GM23338 (cell line): ENCODE data around the gene TLE6. TPM values are rescaled to one million over a fixed set of nuclear protein-coding genes. Genes with fewer than 3 reads are reported as not detected.

Experiments used
- ATAC-seq: fragments of 200-7000 bp; cut with Tn5 transposase; 3 replicates; pipeline ENCODE4 v1.9.1; 2020
- DNase-seq: peaks from one replicate; pipeline ENCODE4 v3.0.0-alpha.2; 2015; ENCODE audit warnings: low spot score
- H2AFZ ChIP-seq: fragments of 200-600 bp; sonication (generic); 2 replicates; pipeline ENCODE4 v1.8.0; 2016; ENCODE audit warnings: antibody characterized with exemption, mild to moderate bottlenecking, moderate library complexity
- H3F3A ChIP-seq: fragments of 200-600 bp; sonication (generic); replicated peaks from 2 replicates; pipeline ENCODE4 v1.8.0; 2017; ENCODE audit warnings: antibody characterized with exemption, mixed run types, low read depth
- H3K27ac ChIP-seq: fragments of 200-600 bp; sonication (generic); 2 replicates; pipeline ENCODE4 v1.6.1; 2016; ENCODE audit warnings: low read depth
- H3K27me3 ChIP-seq: fragments of 200-600 bp; sonication (generic); 2 replicates; pipeline ENCODE4 v1.8.0; 2016; ENCODE audit warnings: mild to moderate bottlenecking, mixed run types, moderate library complexity; ENCODE audit not compliant: insufficient read depth
- H3K36me3 ChIP-seq: fragments of 200-600 bp; sonication (generic); 2 replicates; pipeline ENCODE4 v1.8.0; 2016; ENCODE audit warnings: mild to moderate bottlenecking; ENCODE audit not compliant: insufficient read depth
- H3K4me1 ChIP-seq: fragments of 200-600 bp; sonication (generic); 2 replicates; pipeline ENCODE4 v1.8.0; 2016; ENCODE audit warnings: mild to moderate bottlenecking, moderate library complexity; ENCODE audit not compliant: insufficient read depth
- H3K4me2 ChIP-seq: fragments of 200-600 bp; sonication (generic); 2 replicates; pipeline ENCODE4 v1.7.1; 2017; ENCODE audit warnings: mixed run types
- H3K4me3 ChIP-seq: fragments of 200-600 bp; sonication (generic); 2 replicates; pipeline ENCODE4 v1.6.1; 2016; ENCODE audit warnings: mixed run types
- H3K79me2 ChIP-seq: fragments of 200-600 bp; sonication (generic); replicated peaks from 2 replicates; pipeline ENCODE4 v1.8.0; 2017; ENCODE audit warnings: mild to moderate bottlenecking; ENCODE audit not compliant: insufficient read depth
- H3K9me2 ChIP-seq: fragments of 200-600 bp; sonication (generic); 2 replicates; pipeline ENCODE4 v1.8.0; 2017; ENCODE audit not compliant: insufficient read depth
- H4K20me1 ChIP-seq: fragments of 200-600 bp; sonication (generic); replicated peaks from 2 replicates; pipeline ENCODE4 v1.8.0; 2017; ENCODE audit warnings: mild to moderate bottlenecking; ENCODE audit not compliant: insufficient read depth
- H3K27ac Mint-ChIP-seq: 2 replicates; pipeline ENCODE4 v1.8.0; 2020; ENCODE audit warnings: inconsistent platforms, mild to moderate bottlenecking, moderate library complexity, mixed read lengths
- H3K27me3 Mint-ChIP-seq: 3 replicates; pipeline ENCODE4 v1.8.0; 2022; ENCODE audit warnings: low read depth, mild to moderate bottlenecking, moderate library complexity, mixed read lengths, inconsistent platforms; ENCODE audit not compliant: insufficient read depth, poor library complexity
- H3K36me3 Mint-ChIP-seq: 3 replicates; pipeline ENCODE4 v1.8.0; 2021; ENCODE audit warnings: low read depth, mild to moderate bottlenecking, inconsistent platforms, moderate library complexity, mixed read lengths
- H3K4me1 Mint-ChIP-seq: 3 replicates; pipeline ENCODE4 v1.8.0; 2020; ENCODE audit warnings: mild to moderate bottlenecking, inconsistent platforms, mixed read lengths
- H3K4me3 Mint-ChIP-seq: 3 replicates; pipeline ENCODE4 v1.8.0; 2021; ENCODE audit warnings: moderate library complexity, mild to moderate bottlenecking, inconsistent platforms, mixed read lengths
- H3K9me3 Mint-ChIP-seq: 3 replicates; pipeline ENCODE4 v1.8.0; 2020; ENCODE audit warnings: moderate library complexity, mild to moderate bottlenecking, inconsistent platforms, mixed read lengths
- CREB1 ChIP-seq: fragments of 250-450 bp; sonication (Bioruptor Pico); IDR thresholded peaks from 2 replicates; pipeline ENCODE4 v1.5.0; 2020; ENCODE audit warnings: low read depth, mild to moderate bottlenecking, moderate library complexity
- EZH2 ChIP-seq: fragments of 200-600 bp; sonication (generic); IDR thresholded peaks from one replicate; pipeline ENCODE4 v1.8.0; 2017; ENCODE audit warnings: antibody characterized with exemption, mild to moderate bottlenecking, low read depth; ENCODE audit not compliant: unreplicated experiment
- EZH2phosphoT487 ChIP-seq: fragments of 200-600 bp; sonication (generic); IDR thresholded peaks from one replicate; pipeline ENCODE4 v1.8.1; 2018; ENCODE audit warnings: antibody characterized with exemption; ENCODE audit not compliant: unreplicated experiment
- POLR2AphosphoS5 ChIP-seq: IDR thresholded peaks from 2 replicates; pipeline ENCODE4 v1.6.1; 2016; ENCODE audit warnings: antibody characterized with exemption, low read depth
- ZNF331 ChIP-seq: fragments of 250-450 bp; sonication (Bioruptor Pico); IDR thresholded peaks from 2 replicates; pipeline ENCODE4 v1.5.0; 2020; ENCODE audit warnings: low read depth, mild to moderate bottlenecking, moderate library complexity
- polyA plus RNA-seq: library from polyadenylated mRNA; unstranded; fragments of >200 nt; fragmentation: Nextera tagmentation; extraction: Ambion mirVana; gene quantifications from 2 replicates; pipeline ENCODE4 v1.2.1, GENCODE V29; 2016
- total RNA-seq: library from RNA; depleted of rRNA; stranded (reverse); fragments of >200 nt; shearing (Covaris generic); gene quantifications from 2 replicates; pipeline ENCODE4 v1.2.3, GENCODE V29; 2014
- TF ChIP-seq, protein P1 (sequence below): IDR thresholded peaks from one replicate; pipeline ENCODE4 v1.6.1; 2018; ENCODE audit warnings: antibody characterized with exemption; ENCODE audit not compliant: unreplicated experiment
- TF ChIP-seq, protein P2 (sequence below), 2 experiments: fragments of 200-600 bp in 1 of 2; sonication (generic) in 1 of 2; conservative IDR thresholded peaks; 2 replicates each; pipeline versions ENCODE4 v1.5.1 to v1.6.1; 2016 to 2017; ENCODE audit warnings: antibody characterized with exemption in 2 of 2, low read depth in 2 of 2, mild to moderate bottlenecking in 2 of 2, moderate library complexity in 1 of 2
- TF ChIP-seq, protein P3 (sequence below): IDR thresholded peaks from 2 replicates; pipeline ENCODE4 v1.6.1; 2016; ENCODE audit warnings: antibody characterized with exemption

Gene TLE6
- total and polyA plus RNA-seq, 2 experiments from 2014 or later: 2.4 TPM

DNA sequence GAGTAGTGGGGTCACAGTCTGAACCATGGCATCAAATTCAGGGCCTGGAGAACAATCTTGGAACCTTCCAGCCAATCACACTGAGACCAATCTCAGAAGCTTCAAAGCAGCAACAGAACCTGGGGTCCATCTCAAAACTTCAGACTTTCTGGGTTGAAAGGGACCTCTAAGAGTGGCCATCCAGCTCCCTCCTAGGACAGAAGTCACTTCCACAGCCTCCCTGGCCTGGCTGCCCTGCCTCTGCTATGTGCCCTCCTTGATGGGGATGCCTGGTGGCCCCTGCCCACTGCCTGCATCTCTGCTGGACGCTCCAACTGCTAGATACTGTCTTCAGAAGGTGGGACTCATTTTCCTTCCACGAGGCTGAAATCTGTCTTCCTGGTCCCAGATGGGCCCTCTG lies 49.9 kb downstream of the TLE6 start:
- H3K4me1 ChIP-seq: peaks cover 15% of the 10 kb centered on the region; the same call in 1 of the 2 replicates
- H3F3A ChIP-seq: no peaks in the 10 kb centered on the region
- DNase-seq: no peak
- H3K9me2 ChIP-seq: no peaks in the 10 kb centered on the region
- Mint-ChIP-seq H3K4me3 (no peak overlapping the region), H3K36me3 (0 out of 3 replicates have a peak, but pooled peaks cover 2% of the 10 kb centered on the region), H3K4me1 (peaks cover 19% of the 10 kb centered on the region), H3K27ac (no peak overlapping the region), H3K9me3 (no peaks in the 10 kb centered on the region), H3K27me3 (peaks cover 55% of the 10 kb centered on the region)
- H3K36me3 ChIP-seq: no peaks in the 10 kb centered on the region
- H3K4me2 ChIP-seq: no peak overlapping the region
- H4K20me1 ChIP-seq: no peaks in the 10 kb centered on the region
- no peak overlapping the region for H3K27ac ChIP-seq
- TF ChIP-seq, protein P1, sequence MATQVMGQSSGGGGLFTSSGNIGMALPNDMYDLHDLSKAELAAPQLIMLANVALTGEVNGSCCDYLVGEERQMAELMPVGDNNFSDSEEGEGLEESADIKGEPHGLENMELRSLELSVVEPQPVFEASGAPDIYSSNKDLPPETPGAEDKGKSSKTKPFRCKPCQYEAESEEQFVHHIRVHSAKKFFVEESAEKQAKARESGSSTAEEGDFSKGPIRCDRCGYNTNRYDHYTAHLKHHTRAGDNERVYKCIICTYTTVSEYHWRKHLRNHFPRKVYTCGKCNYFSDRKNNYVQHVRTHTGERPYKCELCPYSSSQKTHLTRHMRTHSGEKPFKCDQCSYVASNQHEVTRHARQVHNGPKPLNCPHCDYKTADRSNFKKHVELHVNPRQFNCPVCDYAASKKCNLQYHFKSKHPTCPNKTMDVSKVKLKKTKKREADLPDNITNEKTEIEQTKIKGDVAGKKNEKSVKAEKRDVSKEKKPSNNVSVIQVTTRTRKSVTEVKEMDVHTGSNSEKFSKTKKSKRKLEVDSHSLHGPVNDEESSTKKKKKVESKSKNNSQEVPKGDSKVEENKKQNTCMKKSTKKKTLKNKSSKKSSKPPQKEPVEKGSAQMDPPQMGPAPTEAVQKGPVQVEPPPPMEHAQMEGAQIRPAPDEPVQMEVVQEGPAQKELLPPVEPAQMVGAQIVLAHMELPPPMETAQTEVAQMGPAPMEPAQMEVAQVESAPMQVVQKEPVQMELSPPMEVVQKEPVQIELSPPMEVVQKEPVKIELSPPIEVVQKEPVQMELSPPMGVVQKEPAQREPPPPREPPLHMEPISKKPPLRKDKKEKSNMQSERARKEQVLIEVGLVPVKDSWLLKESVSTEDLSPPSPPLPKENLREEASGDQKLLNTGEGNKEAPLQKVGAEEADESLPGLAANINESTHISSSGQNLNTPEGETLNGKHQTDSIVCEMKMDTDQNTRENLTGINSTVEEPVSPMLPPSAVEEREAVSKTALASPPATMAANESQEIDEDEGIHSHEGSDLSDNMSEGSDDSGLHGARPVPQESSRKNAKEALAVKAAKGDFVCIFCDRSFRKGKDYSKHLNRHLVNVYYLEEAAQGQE: no peak
- no peak for TF ChIP-seq EZH2phosphoT487
- TF ChIP-seq CREB1 (CRISPR knock-in tag): no peak
- H3K4me3 ChIP-seq: no peak overlapping the region
- no peaks in the 10 kb centered on the region for H3K79me2 ChIP-seq
- peaks cover 79% of the 10 kb centered on the region for H3K27me3 ChIP-seq
- no peak for ATAC-seq
- H2AFZ ChIP-seq: no peak overlapping the region

DNA sequence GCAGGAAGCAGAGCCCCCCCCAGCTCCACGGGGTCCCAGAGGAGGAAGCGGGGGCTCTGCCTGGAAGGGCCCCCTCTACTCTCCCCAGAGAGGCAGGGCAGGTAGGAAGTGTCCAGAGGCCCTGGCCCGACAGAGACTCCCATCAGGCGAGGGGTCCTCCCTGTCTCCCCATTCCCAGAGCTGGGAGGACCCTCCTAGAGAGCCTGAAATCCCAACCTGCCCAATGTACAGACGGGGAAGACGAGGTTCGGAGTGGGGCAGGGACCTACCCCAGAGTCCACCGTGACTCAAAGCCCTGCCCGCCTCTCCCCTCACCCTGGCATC lies 50.6 kb downstream of the TLE6 start:
- H3K4me1 Mint-ChIP-seq: peaks cover 17% of the 10 kb centered on the region; the same call in 2 of the 3 replicates
- H3K4me3 ChIP-seq: peak overlapping the region; percentile 76
- H3K36me3 ChIP-seq: no peaks in the 10 kb centered on the region
- peak overlapping the region; percentile 89 for H3K4me2 ChIP-seq
- H3K27ac Mint-ChIP-seq: no peak overlapping the region
- H4K20me1 ChIP-seq: no peaks in the 10 kb centered on the region
- no peaks in the 10 kb centered on the region for H3F3A ChIP-seq
- H3K79me2 ChIP-seq: no peaks in the 10 kb centered on the region
- no peak for DNase-seq
- H3K9me3 Mint-ChIP-seq: no peaks in the 10 kb centered on the region
- H3K36me3 Mint-ChIP-seq: 0 out of 3 replicates have a peak, but pooled peaks cover 2% of the 10 kb centered on the region
- peaks cover 58% of the 10 kb centered on the region for H3K27me3 Mint-ChIP-seq
- H2AFZ ChIP-seq: peak overlapping the region; percentile 92; the same call in 1 of the 2 replicates
- no peak overlapping the region for H3K27ac ChIP-seq
- peaks cover 86% of the 10 kb centered on the region for H3K27me3 ChIP-seq
- H3K9me2 ChIP-seq: no peaks in the 10 kb centered on the region
- no peak; the same call in 2 of the 3 replicates for ATAC-seq
- TF ChIP-seq, protein P2, sequence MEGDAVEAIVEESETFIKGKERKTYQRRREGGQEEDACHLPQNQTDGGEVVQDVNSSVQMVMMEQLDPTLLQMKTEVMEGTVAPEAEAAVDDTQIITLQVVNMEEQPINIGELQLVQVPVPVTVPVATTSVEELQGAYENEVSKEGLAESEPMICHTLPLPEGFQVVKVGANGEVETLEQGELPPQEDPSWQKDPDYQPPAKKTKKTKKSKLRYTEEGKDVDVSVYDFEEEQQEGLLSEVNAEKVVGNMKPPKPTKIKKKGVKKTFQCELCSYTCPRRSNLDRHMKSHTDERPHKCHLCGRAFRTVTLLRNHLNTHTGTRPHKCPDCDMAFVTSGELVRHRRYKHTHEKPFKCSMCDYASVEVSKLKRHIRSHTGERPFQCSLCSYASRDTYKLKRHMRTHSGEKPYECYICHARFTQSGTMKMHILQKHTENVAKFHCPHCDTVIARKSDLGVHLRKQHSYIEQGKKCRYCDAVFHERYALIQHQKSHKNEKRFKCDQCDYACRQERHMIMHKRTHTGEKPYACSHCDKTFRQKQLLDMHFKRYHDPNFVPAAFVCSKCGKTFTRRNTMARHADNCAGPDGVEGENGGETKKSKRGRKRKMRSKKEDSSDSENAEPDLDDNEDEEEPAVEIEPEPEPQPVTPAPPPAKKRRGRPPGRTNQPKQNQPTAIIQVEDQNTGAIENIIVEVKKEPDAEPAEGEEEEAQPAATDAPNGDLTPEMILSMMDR (conservative IDR thresholded peaks at IDR 0.05; ENCODE audit: low read depth in 2 of 2): no peak
- TF ChIP-seq, protein P3, sequence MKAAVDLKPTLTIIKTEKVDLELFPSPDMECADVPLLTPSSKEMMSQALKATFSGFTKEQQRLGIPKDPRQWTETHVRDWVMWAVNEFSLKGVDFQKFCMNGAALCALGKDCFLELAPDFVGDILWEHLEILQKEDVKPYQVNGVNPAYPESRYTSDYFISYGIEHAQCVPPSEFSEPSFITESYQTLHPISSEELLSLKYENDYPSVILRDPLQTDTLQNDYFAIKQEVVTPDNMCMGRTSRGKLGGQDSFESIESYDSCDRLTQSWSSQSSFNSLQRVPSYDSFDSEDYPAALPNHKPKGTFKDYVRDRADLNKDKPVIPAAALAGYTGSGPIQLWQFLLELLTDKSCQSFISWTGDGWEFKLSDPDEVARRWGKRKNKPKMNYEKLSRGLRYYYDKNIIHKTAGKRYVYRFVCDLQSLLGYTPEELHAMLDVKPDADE: no peak
- no peak for TF ChIP-seq CREB1 (CRISPR knock-in tag)
- TF ChIP-seq EZH2: no peak
- TF ChIP-seq ZNF331 (CRISPR knock-in tag): no peak
- no peak for TF ChIP-seq POLR2AphosphoS5
- no peak for TF ChIP-seq EZH2phosphoT487
- peak overlapping the region; percentile 66 for H3K4me3 Mint-ChIP-seq
- peaks cover 15% of the 10 kb centered on the region; the same call in 1 of the 2 replicates for H3K4me1 ChIP-seq
